Measurements from ENCODE around the gene SBNO2. TPM values are rescaled to one million over a fixed set of nuclear protein-coding genes. Genes with fewer than 3 reads are reported as not detected.

Gene SBNO2
- total RNA-seq, 1 donor from 2014 or later: 91.6 TPM

DNA sequence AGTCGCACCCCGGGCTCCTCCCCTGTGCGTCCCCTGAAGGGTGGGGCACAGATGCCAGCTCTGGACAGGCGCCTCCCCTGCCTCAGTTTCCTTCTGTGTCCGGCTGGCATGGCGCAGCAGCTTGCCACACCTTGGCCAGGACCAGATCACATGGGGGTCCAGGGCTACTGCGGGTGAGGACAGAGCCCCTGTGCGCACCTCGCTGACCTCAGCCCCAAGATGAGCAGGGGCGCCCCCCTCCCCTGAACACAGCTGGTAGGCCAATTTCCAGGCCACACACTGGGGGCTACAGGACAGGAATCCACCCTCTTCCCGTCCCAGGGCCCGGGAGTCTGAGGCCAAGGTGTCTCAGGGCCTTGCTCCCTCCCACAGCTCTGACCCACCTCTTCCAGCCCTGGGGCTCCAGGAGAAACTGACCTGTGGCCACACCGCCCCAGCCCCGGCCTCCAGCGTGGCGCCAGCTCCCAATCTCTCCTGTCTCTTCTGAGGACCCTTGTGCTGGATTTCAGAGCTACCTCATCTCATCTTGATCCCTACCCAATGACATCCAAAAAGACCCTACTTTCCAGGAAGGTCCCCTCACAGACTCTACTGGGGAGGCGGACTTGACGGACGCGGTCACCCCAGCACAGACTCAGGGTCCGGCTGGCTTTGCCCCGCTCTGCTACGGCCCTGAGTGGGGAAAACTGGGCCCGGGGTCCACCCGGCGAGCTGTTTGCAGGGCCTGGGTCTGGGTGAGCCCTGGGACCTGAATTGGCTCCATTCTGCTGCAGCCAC is 28.2 kb downstream of the SBNO2 start:
- no peaks in the 10 kb centered on the region for H3K27me3 ChIP-seq (ENCODE audit: low read depth)
- intact Hi-C loops (cut with DNase I): no loop called here
- no peak overlapping the region for H3K4me3 ChIP-seq
- ATAC-seq: no peak
- peaks cover 20% of the 10 kb centered on the region for H3K4me1 ChIP-seq
- DNase-seq: no peak
- peaks cover 67% of the 10 kb centered on the region for H3K36me3 ChIP-seq
- H3K27ac ChIP-seq: no peak overlapping the region
- H3K9me3 ChIP-seq: no peaks in the 10 kb centered on the region
- TF ChIP-seq, protein P1, sequence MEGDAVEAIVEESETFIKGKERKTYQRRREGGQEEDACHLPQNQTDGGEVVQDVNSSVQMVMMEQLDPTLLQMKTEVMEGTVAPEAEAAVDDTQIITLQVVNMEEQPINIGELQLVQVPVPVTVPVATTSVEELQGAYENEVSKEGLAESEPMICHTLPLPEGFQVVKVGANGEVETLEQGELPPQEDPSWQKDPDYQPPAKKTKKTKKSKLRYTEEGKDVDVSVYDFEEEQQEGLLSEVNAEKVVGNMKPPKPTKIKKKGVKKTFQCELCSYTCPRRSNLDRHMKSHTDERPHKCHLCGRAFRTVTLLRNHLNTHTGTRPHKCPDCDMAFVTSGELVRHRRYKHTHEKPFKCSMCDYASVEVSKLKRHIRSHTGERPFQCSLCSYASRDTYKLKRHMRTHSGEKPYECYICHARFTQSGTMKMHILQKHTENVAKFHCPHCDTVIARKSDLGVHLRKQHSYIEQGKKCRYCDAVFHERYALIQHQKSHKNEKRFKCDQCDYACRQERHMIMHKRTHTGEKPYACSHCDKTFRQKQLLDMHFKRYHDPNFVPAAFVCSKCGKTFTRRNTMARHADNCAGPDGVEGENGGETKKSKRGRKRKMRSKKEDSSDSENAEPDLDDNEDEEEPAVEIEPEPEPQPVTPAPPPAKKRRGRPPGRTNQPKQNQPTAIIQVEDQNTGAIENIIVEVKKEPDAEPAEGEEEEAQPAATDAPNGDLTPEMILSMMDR (IDR thresholded peaks at IDR 0.05): no peak

DNA sequence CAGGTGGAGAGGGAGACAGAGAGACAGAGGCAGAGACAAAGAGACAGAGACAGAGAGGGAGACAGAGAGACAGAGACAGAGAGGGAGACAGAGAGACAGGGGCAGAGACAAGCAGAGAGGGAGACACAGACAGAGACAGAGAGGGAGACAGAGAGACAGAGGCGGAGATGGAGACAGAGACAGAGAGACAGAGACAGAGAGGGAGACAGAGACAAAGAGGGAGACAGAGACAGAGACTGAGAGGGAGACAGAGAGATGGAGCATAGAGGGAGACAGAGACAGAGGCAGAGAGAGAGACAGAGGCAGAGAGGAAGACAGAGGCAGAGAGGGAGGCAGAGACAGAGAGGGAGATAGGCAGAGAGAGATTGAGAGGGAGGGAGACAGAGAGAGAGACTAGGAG is 29.3 kb downstream of the SBNO2 start:
- no peak for ATAC-seq
- Histone ChIP-seq H3K4me1 (peaks cover 9% of the 10 kb centered on the region), H3K9me3 (no peaks in the 10 kb centered on the region), H3K27me3 (ENCODE audit: low read depth) (no peaks in the 10 kb centered on the region), H3K4me3 (no peak overlapping the region), H3K27ac (no peak overlapping the region), H3K36me3 (peaks cover 61% of the 10 kb centered on the region)
- DNase-seq: no peak
- intact Hi-C loops (cut with DNase I): no loop called here
- TF ChIP-seq, protein P1 (IDR thresholded peaks at IDR 0.05): no peak

DNA sequence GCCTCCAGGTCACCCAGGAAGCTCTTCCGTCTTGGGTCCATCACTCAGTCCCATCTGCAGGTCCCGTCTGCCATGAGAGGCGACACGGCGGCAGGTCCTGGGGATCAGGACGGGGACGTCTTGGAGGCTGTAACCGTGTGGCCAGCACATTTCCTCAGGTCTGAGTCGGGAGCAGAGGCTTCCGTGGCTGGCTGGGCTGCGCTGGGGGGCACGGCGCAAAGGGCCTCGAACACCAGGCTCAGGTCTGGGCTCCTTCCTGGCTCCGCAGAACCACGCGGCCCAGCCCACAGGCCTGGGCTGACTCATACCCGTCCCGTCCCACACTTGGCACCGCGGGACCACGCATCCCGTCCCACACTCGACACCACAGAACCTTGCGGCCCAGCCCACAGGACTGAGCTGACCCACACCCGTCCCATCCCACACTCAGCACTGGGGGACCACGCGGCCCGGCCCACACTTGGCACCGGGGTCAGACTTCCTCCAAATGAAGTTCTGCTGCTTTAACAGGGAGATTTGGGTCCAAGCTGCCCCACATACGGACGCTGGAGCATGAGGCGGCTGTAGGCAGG is 30.2 kb downstream of the SBNO2 start:
- H3K4me1 ChIP-seq: peaks cover under 1% of the 10 kb centered on the region
- intact Hi-C loops (cut with DNase I): no loop called here
- H3K9me3 ChIP-seq: no peaks in the 10 kb centered on the region
- H3K27me3 ChIP-seq (ENCODE audit: low read depth): no peaks in the 10 kb centered on the region
- no peak for DNase-seq
- ATAC-seq: no peak
- TF ChIP-seq, protein P1 (IDR thresholded peaks at IDR 0.05): no peak
- H3K4me3 ChIP-seq: no peak overlapping the region
- no peak overlapping the region for H3K27ac ChIP-seq
- H3K36me3 ChIP-seq: peaks cover 60% of the 10 kb centered on the region

DNA sequence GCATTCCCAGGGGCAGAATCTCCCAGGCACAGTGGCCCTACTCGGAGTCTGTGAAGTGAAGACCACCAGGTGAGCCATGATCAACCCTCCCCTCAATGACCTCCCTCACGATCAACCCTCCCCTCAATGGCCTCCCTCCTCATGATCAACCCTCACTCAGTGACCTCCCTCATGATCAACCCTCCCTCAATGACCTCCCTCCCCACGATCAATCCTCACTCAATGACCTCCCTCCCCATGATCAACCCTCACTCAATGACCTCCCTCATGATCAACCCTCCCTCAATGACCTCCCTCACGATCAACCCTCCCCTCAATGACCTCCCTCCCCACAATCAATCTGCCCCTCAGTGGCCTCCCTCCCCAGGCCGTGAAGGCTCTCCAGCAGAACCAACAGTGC is 32.1 kb downstream of the SBNO2 start:
- ATAC-seq (peak; percentile 49 to 72), DNase-seq (no peak)
- H3K27me3 ChIP-seq (ENCODE audit: low read depth): no peaks in the 10 kb centered on the region
- H3K36me3 ChIP-seq: peaks cover 51% of the 10 kb centered on the region
- H3K27ac ChIP-seq: no peak overlapping the region
- TF ChIP-seq, protein P1 (IDR thresholded peaks at IDR 0.05): no peak
- no peak overlapping the region for H3K4me3 ChIP-seq
- intact Hi-C loops (cut with DNase I): no loop called here
- H3K9me3 ChIP-seq: no peaks in the 10 kb centered on the region
- H3K4me1 ChIP-seq: no peaks in the 10 kb centered on the region

DNA sequence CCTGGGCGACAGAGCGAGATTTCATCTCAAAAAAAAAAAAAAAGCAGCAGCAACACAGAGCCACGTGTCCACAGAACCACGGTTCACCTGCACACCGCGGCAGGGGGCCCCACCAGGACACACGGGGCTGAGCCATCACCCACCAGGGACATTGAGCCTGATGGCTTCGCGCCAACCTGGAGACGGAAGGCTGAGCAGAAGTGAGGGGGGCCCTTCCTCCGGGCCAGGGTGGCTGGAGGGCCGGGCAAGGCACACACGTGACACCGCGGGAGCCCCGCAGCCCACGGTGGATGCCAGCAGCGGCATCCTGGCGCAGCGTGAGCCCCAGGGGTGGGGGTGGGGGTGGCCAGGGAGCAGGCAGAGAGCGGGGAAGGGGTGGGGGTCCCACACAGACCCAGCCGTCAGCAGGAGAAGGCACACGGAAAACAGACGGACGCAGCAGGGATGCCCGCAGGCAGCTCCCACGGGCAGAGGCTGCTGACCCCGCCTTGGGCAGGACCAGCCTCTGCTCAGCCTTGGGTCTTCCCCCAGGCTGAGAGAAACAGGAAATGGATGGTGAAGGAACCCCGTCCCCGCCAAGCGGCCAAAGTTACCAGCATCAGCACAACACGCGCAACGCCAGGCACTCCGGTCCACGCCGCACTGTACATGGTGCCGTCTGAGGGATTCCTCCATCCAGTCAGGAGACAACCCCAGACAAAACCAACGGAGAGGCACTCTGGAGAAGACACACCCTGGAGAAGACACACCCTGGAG is 33.6 kb downstream of the SBNO2 start:
- Histone ChIP-seq H3K9me3 (no peaks in the 10 kb centered on the region), H3K4me1 (peaks cover 15% of the 10 kb centered on the region), H3K27me3 (ENCODE audit: low read depth) (no peaks in the 10 kb centered on the region), H3K27ac (no peak overlapping the region), H3K4me3 (no peak overlapping the region), H3K36me3 (peaks cover 46% of the 10 kb centered on the region)
- TF ChIP-seq, protein P1 (IDR thresholded peaks at IDR 0.05): no peak
- no peak for DNase-seq
- intact Hi-C loops (cut with DNase I): no loop called here
- ATAC-seq: peak in 1 of 2 donors; percentile 2
